Measurements from ENCODE around the gene APOD. TPM values are rescaled to one million over a fixed set of nuclear protein-coding genes. Genes with fewer than 3 reads are reported as not detected.
A peak's percentile ranks its signal among the peaks of the same experiment; 100 is the strongest.

APOD gene
- total RNA-seq, 6 experiments from 2014 or later, result 0.14 to 0.38 TPM; not detected in 4

- no peaks in the 10 kb centered on the region for H3K36me3 Mint-ChIP-seq (ENCODE audit: low read depth)
- H3K4me1 Mint-ChIP-seq (ENCODE audit: low read depth), result peaks cover 18% of the 10 kb centered on the region
- peak; percentile 44 for DNase-seq
- H3K9me3 Mint-ChIP-seq, result no peaks in the 10 kb centered on the region
- peak overlapping the region; percentile 17; the same call in 1 of the 2 replicates for H3K27ac Mint-ChIP-seq
- peaks cover 27% of the 10 kb centered on the region for H3K27me3 Mint-ChIP-seq (ENCODE audit: insufficient read depth)
- no peak overlapping the region for H3K4me3 Mint-ChIP-seq
- TF ChIP-seq CTCF (IDR thresholded peaks at IDR 0.05), result no peak
Measured at GRCh38 chr3:195580744-195581443, 2.8 kb downstream of the APOD start.

GRCh38 chr3:195579281-195579680 is 4.5 kb downstream of the APOD start:
- Mint-ChIP-seq H3K4me3 (no peak overlapping the region), H3K4me1 (ENCODE audit: low read depth) (peaks cover 16% of the 10 kb centered on the region), H3K27me3 (ENCODE audit: insufficient read depth) (peaks cover 22% of the 10 kb centered on the region), H3K9me3 (no peaks in the 10 kb centered on the region), H3K36me3 (ENCODE audit: low read depth) (no peaks in the 10 kb centered on the region), H3K27ac (no peak overlapping the region)
- DNase-seq, result no peak
- TF ChIP-seq CTCF (IDR thresholded peaks at IDR 0.05), result no peak

- Mint-ChIP-seq H3K27ac (no peak overlapping the region), H3K4me1 (ENCODE audit: low read depth) (peaks cover 9% of the 10 kb centered on the region; the same call in 1 of the 2 replicates), H3K36me3 (ENCODE audit: low read depth) (no peaks in the 10 kb centered on the region), H3K27me3 (ENCODE audit: insufficient read depth) (peaks cover 22% of the 10 kb centered on the region), H3K4me3 (no peak overlapping the region; the same call in 1 of the 2 replicates), H3K9me3 (no peaks in the 10 kb centered on the region)
- no peak for DNase-seq
- TF ChIP-seq CTCF (IDR thresholded peaks at IDR 0.05), result no peak
Measured at GRCh38 chr3:195578565-195578964, 5.2 kb downstream of the APOD start.

- Mint-ChIP-seq H3K36me3 (ENCODE audit: low read depth) (no peaks in the 10 kb centered on the region), H3K4me1 (ENCODE audit: low read depth) (peaks cover 5% of the 10 kb centered on the region; the same call in 1 of the 2 replicates), H3K4me3 (peak overlapping the region; percentile 6; the same call in 1 of the 2 replicates)
Measured at GRCh38 chr3:195577645-195578177, 6.0 kb downstream of the APOD start.

More at GRCh38 chr3:195577645-195578177, 6.0 kb downstream of the APOD start:
- no peaks in the 10 kb centered on the region for H3K9me3 Mint-ChIP-seq
- peaks cover 29% of the 10 kb centered on the region for H3K27me3 Mint-ChIP-seq (ENCODE audit: insufficient read depth)
- H3K27ac Mint-ChIP-seq, result no peak overlapping the region
- no peak for TF ChIP-seq CTCF (IDR thresholded peaks at IDR 0.05)
- DNase-seq, result no peak

All from HFFc6 (cell line).